GM23248 (cell line): ENCODE measurements around the gene TNS3. TPM values are rescaled to one million over a fixed set of nuclear protein-coding genes. Genes with fewer than 3 reads are reported as not detected.

ENCODE experiments used
- DNase-seq: peaks from one replicate; pipeline ENCODE4 v3.0.0-alpha.2; 2015
- H2AFZ ChIP-seq: fragments of 200-600 bp; sonication (generic); 2 replicates; pipeline ENCODE4 v1.6.1; 2016; ENCODE audit warnings: antibody characterized with exemption
- H3F3A ChIP-seq: fragments of 200-600 bp; sonication (generic); 2 replicates; pipeline ENCODE4 v1.6.1; 2016; ENCODE audit warnings: mild to moderate bottlenecking, antibody characterized with exemption, mixed run types; ENCODE audit not compliant: insufficient read depth
- H3K27ac ChIP-seq: fragments of 200-600 bp; sonication (generic); 2 replicates; pipeline ENCODE4 v1.5.1; 2016; ENCODE audit warnings: mild to moderate bottlenecking
- H3K27me3 ChIP-seq: fragments of 200-600 bp; sonication (generic); replicated peaks from 2 replicates; pipeline ENCODE4 v1.6.1; 2016; ENCODE audit warnings: mild to moderate bottlenecking; ENCODE audit not compliant: insufficient read depth
- H3K36me3 ChIP-seq: fragments of 200-600 bp; sonication (generic); 2 replicates; pipeline ENCODE4 v1.6.1; 2016; ENCODE audit warnings: low read depth, mild to moderate bottlenecking
- H3K4me1 ChIP-seq: fragments of 200-600 bp; sonication (generic); 2 replicates; pipeline ENCODE4 v1.6.1; 2016; ENCODE audit warnings: mild to moderate bottlenecking; ENCODE audit not compliant: insufficient read depth
- H3K4me2 ChIP-seq: fragments of 200-600 bp; sonication (generic); one replicate; pipeline ENCODE4 v1.6.1; 2016; ENCODE audit warnings: mild to moderate bottlenecking; ENCODE audit not compliant: unreplicated experiment
- H3K4me3 ChIP-seq: fragments of 200-600 bp; sonication (generic); 2 replicates; pipeline ENCODE4 v1.5.1; 2016; ENCODE audit warnings: mild to moderate bottlenecking
- H3K79me2 ChIP-seq: fragments of 200-600 bp; sonication (generic); 2 replicates; pipeline ENCODE4 v1.6.1; 2016; ENCODE audit warnings: mild to moderate bottlenecking; ENCODE audit not compliant: insufficient read depth
- H3K9ac ChIP-seq: fragments of 200-600 bp; sonication (generic); 2 replicates; pipeline ENCODE4 v1.6.1; 2016; ENCODE audit warnings: mild to moderate bottlenecking
- H3K9me2 ChIP-seq: fragments of 200-600 bp; sonication (generic); 2 replicates; pipeline ENCODE4 v1.6.1; 2016; ENCODE audit warnings: mixed run types, mild to moderate bottlenecking, moderate library complexity; ENCODE audit not compliant: insufficient read depth
- H3K9me3 ChIP-seq: fragments of 200-600 bp; sonication (generic); one replicate; pipeline ENCODE4 v1.6.1; 2017; ENCODE audit warnings: low read depth
- H4K20me1 ChIP-seq: fragments of 200-600 bp; sonication (generic); 2 replicates; pipeline ENCODE4 v1.6.0; 2016; ENCODE audit not compliant: insufficient read depth
- EZH2 ChIP-seq: fragments of 200-600 bp; sonication (generic); IDR thresholded peaks from 2 replicates; pipeline ENCODE4 v1.6.1; 2018; ENCODE audit warnings: antibody characterized with exemption, mild to moderate bottlenecking; ENCODE audit not compliant: insufficient read depth, poor library complexity, severe bottlenecking
- EZH2phosphoT487 ChIP-seq: fragments of 200-600 bp; sonication (generic); IDR thresholded peaks from 2 replicates; pipeline ENCODE4 v1.6.1; 2018; ENCODE audit warnings: antibody characterized with exemption, moderate library complexity, mild to moderate bottlenecking, low read depth; ENCODE audit not compliant: insufficient read depth
- WGBS, 2 experiments: methylation state at CpG; one replicate each; pipeline ENCODE4 v1.1.6; 2015 to 2017; ENCODE audit warnings: low lambda C conversion rate in 2 of 2, low coverage in 1 of 2; ENCODE audit errors: missing lambda C conversion rate in 2 of 2; 5-methylcytosine and 5-hydroxymethylcytosine counted together
- in situ Hi-C: fragments of 300-500 bp; cut with MboI; formaldehyde crosslinking; loops from 2 replicates; pipeline ENCODE4 v1.15.0; 2020
- polyA plus RNA-seq: library from polyadenylated mRNA; unstranded; fragments of >200 nt; fragmentation: Nextera tagmentation; extraction: Ambion mirVana; gene quantifications from 2 replicates; pipeline ENCODE4 v1.2.1, GENCODE V29; 2016
- total RNA-seq: library from RNA; depleted of rRNA; stranded (reverse); fragments of >200 nt; shearing (Covaris generic); gene quantifications from 2 replicates; pipeline ENCODE4 v1.2.3, GENCODE V29; 2014

TNS3 gene
- total and polyA plus RNA-seq, 2 experiments from 2014 or later = 18.6 to 47.0 TPM

DNA sequence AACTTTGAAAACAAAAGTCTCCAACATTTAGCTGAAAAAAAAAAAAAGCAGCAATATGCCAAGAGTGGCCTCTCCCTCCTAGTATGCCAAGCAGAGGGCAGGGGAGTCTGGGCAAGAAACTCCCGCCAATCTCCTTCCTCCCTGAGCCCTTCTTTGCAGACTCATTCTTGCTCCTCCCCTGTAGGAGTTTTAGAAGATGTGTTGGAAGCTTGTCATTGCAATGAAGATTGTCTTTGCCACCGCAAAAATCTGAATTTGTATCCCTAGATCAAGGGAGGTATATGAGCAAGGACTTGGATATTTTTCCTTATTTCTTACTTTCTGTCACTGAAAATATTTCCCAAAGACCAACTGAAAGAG is 2.6 kb upstream of the TNS3 start:
- Histone ChIP-seq H3F3A (peaks cover 4% of the 10 kb centered on the region; the same call in 1 of the 2 replicates), H3K27ac (peak overlapping the region; percentile 19; the same call in 1 of the 2 replicates), H3K9me2 (no peaks in the 10 kb centered on the region), H3K27me3 (no peaks in the 10 kb centered on the region), H3K4me2 (no peak overlapping the region), H3K4me1 (peaks cover 15% of the 10 kb centered on the region), H3K36me3 (no peaks in the 10 kb centered on the region), H3K79me2 (peaks cover 23% of the 10 kb centered on the region), H3K9me3 (no peaks in the 10 kb centered on the region), H4K20me1 (no peaks in the 10 kb centered on the region), H2AFZ (no peak overlapping the region), H3K9ac (no peak overlapping the region), H3K4me3 (no peak overlapping the region)
- in situ Hi-C loops = no loop called here
- 24 to 32% methylated on average over 2 of the region's 2 CpGs for WGBS, 2 experiments
- peak; percentile 63 for DNase-seq
- no peak for TF ChIP-seq EZH2phosphoT487
- TF ChIP-seq EZH2 = no peak

DNA sequence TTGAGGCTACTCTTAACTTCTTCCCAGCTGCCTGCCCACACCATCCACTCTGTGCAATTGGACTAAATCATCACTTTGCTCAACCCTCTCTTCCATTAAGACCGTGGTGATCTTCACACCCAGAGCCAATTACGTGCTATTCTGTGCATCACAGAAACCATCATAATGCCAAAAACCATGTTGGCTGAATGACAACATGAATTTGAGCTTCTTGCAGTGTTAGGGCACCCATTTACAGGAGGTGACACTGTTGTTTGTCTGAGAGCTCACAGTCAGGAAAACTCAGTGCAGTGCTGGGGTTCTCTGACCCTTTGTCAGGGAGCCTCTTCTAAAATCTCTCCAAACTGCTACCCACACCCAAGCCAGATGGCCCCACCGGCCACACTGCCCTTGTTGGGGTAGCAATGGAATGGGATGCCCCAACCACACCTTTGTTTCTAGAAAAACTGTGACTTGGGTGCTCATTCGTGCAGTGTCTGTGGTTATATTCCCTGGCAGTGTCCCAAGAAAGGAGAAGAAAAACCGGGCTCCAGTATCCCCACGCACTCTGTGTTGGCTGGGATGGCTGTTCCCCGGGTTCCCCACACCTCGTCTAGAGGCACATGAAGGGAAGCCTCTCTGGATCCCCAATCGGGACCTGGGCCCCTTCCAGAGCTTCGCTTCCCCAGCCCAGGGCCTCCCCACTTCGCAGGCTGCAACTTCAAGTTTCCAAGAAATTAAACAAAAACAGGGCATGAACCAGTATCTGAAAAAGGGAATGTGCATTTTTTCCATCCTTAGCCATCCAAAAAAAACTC is 2.0 kb upstream of the TNS3 start:
- WGBS, 2 experiments = 32% methylated on average over 11 of the region's 11 CpGs
- Histone ChIP-seq H3F3A (peaks cover 10% of the 10 kb centered on the region; the same call in 1 of the 2 replicates), H3K79me2 (peaks cover 28% of the 10 kb centered on the region), H3K4me3 (no peak overlapping the region), H2AFZ (no peak overlapping the region), H3K9me2 (no peaks in the 10 kb centered on the region), H3K27ac (no peak overlapping the region), H3K9me3 (no peaks in the 10 kb centered on the region), H3K27me3 (no peaks in the 10 kb centered on the region), H3K9ac (no peak overlapping the region), H3K4me2 (no peak overlapping the region), H4K20me1 (no peaks in the 10 kb centered on the region), H3K4me1 (peaks cover 21% of the 10 kb centered on the region), H3K36me3 (no peaks in the 10 kb centered on the region)
- no peak for DNase-seq
- TF ChIP-seq EZH2phosphoT487 (no peak), EZH2 (no peak)
- in situ Hi-C loops = no loop called here

DNA sequence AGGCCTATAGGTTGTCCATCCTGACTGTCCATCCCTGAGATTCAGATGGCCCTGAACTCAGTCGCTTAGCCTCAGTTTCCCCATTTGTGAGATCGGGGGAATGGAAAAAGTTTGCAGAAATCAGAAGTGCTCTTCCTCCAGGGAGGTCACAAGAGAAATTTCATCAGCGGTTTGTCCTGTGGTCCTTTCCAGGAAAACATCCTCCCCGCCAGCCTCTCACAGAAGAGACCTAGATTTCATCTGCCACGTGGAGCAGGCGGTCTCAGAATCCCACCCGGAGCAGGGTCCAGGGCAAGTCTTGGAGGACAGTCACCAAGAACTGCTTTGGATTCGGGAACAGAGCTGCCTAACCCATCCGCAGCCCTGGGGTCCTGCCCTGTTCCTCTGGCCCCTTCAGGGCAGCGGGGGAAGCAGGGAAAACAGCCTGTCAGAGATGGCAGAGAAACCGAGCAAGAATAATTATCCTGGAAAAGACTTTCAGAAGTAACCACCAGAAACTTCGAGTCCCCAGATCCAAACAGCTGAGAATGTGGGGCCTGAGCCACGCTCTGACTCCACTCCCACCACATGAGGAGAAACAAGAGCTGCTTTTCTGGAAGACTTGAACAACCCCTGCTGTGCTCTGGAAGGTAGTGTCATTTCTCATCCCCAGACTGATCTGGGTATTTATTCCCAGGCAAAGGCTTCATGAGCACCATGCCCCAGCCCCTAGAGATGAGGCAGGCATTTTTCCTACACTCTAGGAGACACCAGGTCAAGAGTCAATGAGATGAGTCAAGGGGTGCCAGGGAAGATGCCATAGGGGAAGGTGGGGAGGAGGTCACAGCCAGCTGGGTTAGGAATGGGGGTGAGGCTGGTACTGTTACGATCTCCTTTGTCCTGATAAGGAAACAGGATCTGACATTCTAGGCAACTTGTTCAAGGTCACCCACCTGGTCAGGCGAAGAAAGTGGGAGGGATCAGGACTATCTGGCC is 1.1 kb upstream of the TNS3 start:
- peak overlapping the region; percentile 95; the same call in 1 of the 2 replicates for H3K9ac ChIP-seq
- in situ Hi-C loops = no loop called here
- no peaks in the 10 kb centered on the region for H3K36me3 ChIP-seq
- no peaks in the 10 kb centered on the region for H3K9me2 ChIP-seq
- H3K27ac ChIP-seq = no peak overlapping the region
- TF ChIP-seq EZH2phosphoT487 (no peak), EZH2 (no peak)
- no peaks in the 10 kb centered on the region for H3K9me3 ChIP-seq
- no peak overlapping the region for H3K4me2 ChIP-seq
- peaks cover 29% of the 10 kb centered on the region for H3K4me1 ChIP-seq
- WGBS, 2 experiments = 45% methylated on average over 15 of the region's 15 CpGs
- peak; percentile 35 for DNase-seq
- peak overlapping the region; percentile 86; the same call in 1 of the 2 replicates for H3K4me3 ChIP-seq
- no peaks in the 10 kb centered on the region for H4K20me1 ChIP-seq
- H3K27me3 ChIP-seq = no peaks in the 10 kb centered on the region
- H2AFZ ChIP-seq = peak overlapping the region; percentile 74; the same call in 1 of the 2 replicates
- peaks cover 12% of the 10 kb centered on the region; the same call in 1 of the 2 replicates for H3F3A ChIP-seq
- H3K79me2 ChIP-seq = peaks cover 32% of the 10 kb centered on the region

- TF ChIP-seq EZH2phosphoT487 (no peak), EZH2 (no peak)
- Histone ChIP-seq H3F3A (peaks cover 12% of the 10 kb centered on the region; the same call in 1 of the 2 replicates), H3K27me3 (no peaks in the 10 kb centered on the region), H3K4me2 (peak overlapping the region; percentile 86), H3K27ac (no peak overlapping the region), H3K9ac (peak overlapping the region; percentile 95), H3K9me3 (no peaks in the 10 kb centered on the region), H3K36me3 (no peaks in the 10 kb centered on the region), H4K20me1 (no peaks in the 10 kb centered on the region), H3K9me2 (no peaks in the 10 kb centered on the region), H3K4me1 (peaks cover 29% of the 10 kb centered on the region), H3K4me3 (peak overlapping the region; percentile 86), H2AFZ (peak overlapping the region; percentile 74), H3K79me2 (peaks cover 49% of the 10 kb centered on the region)
- in situ Hi-C loops = no loop called here
- peak; percentile 42 for DNase-seq
- 0 to 1% methylated on average over 13 to 30 of the region's 33 CpGs for WGBS, 2 experiments
Observed at GRCh38 chr7:47581438-47581803, 490 bp downstream of the TNS3 start.
